Activated B cell treated with CpG ODN at 0.5 μM for 24 hours (primary cell): ENCODE measurements around the gene ZNF341. TPM values are rescaled to one million over a fixed set of nuclear protein-coding genes. Genes with fewer than 3 reads are reported as not detected.

ENCODE experiments used
- ATAC-seq: fragments of 200-7000 bp; cut with Tn5 transposase; one replicate; pipeline ENCODE4 v1.10.0; 2021; ENCODE audit warnings: low read depth, mild to moderate bottlenecking, moderate library complexity
- CTCF ChIA-PET: fragments of 350-600 bp; sonication (Branson Sonifier 250); formaldehyde crosslinking; loops from one replicate; lab custom pipeline; 2021; ENCODE audit warnings: antibody characterized with exemption; lab: Charles Lee
- POLR2A ChIA-PET: fragments of 350-600 bp; sonication (Branson Sonifier 250); formaldehyde crosslinking; loops from one replicate; lab custom pipeline; 2021; ENCODE audit warnings: antibody characterized with exemption; lab: Charles Lee
- DNase-seq: peaks from one replicate; pipeline ENCODE4 v3.0.0; 2022
- H3K27ac Mint-ChIP-seq: one replicate; pipeline ENCODE4 v1.8.0; 2020; ENCODE audit warnings: mixed read lengths
- H3K27me3 Mint-ChIP-seq: one replicate; pipeline ENCODE4 v1.8.0; 2021; ENCODE audit warnings: mixed read lengths
- H3K36me3 Mint-ChIP-seq: one replicate; pipeline ENCODE4 v1.8.0; 2021; ENCODE audit warnings: low read depth, mixed read lengths
- H3K4me1 Mint-ChIP-seq: one replicate; pipeline ENCODE4 v1.8.0; 2021; ENCODE audit warnings: mixed read lengths
- H3K4me3 Mint-ChIP-seq: one replicate; pipeline ENCODE4 v1.8.0; 2020; ENCODE audit warnings: mild to moderate bottlenecking, mixed read lengths
- H3K9me3 Mint-ChIP-seq: one replicate; pipeline ENCODE4 v1.8.0; 2020; ENCODE audit warnings: mixed read lengths
- CTCF ChIP-seq: fragments of 200-600 bp; IDR thresholded peaks from one replicate; pipeline ENCODE4 v1.8.0; 2022; ENCODE audit warnings: antibody characterized with exemption, mild to moderate bottlenecking
- intact Hi-C: fragments of 100-400 bp; cut with micrococcal nuclease; formaldehyde crosslinking; loops from one replicate; pipeline ENCODE4 v1.15.1; 2024
- total RNA-seq: library from RNA; stranded (reverse); gene quantifications from 2 replicates; pipeline ENCODE4 v1.2.3, GENCODE V29; 2022

ZNF341 gene
- total RNA-seq, 1 donor from 2014 or later: 10.1 TPM

GRCh38 chr20:33833333-33833732, 101.5 kb downstream of the ZNF341 start:
- ChIA-PET CTCF (no interaction called here), POLR2A (interaction anchor here (0.6 kb wide), 1 partner anchor 148 kb away, joined by 3 read pairs; no protein-coding TSS in a partner anchor)
- intact Hi-C loops: no loop called here

GRCh38 chr20:33835615-33836172, 103.9 kb downstream of the ZNF341 start:
- Mint-ChIP-seq H3K27ac (no peak overlapping the region), H3K36me3 (peaks cover 59% of the 10 kb centered on the region), H3K9me3 (no peaks in the 10 kb centered on the region), H3K4me3 (no peak overlapping the region), H3K4me1 (peaks cover 70% of the 10 kb centered on the region), H3K27me3 (no peaks in the 10 kb centered on the region)
- no peak for TF ChIP-seq CTCF
- ATAC-seq (no peak), DNase-seq (no peak)
- intact Hi-C loops: no loop called here
- ChIA-PET POLR2A (interaction anchor here (0.6 kb wide), 2 partner anchors 18 to 93 kb away, joined by 3 to 5 read pairs; no protein-coding TSS in a partner anchor), CTCF (no interaction called here)

More at GRCh38 chr20:33833333-33833732, 101.5 kb downstream of the ZNF341 start:
- no peaks in the 10 kb centered on the region for H3K9me3 Mint-ChIP-seq
- H3K27me3 Mint-ChIP-seq: no peaks in the 10 kb centered on the region
- H3K4me1 Mint-ChIP-seq: peaks cover 71% of the 10 kb centered on the region
- H3K27ac Mint-ChIP-seq: no peak overlapping the region
- ATAC-seq (no peak), DNase-seq (no peak)
- H3K4me3 Mint-ChIP-seq: no peak overlapping the region
- no peak for TF ChIP-seq CTCF
- peaks cover 60% of the 10 kb centered on the region for H3K36me3 Mint-ChIP-seq

GRCh38 chr20:33836277-33836676, 104.5 kb downstream of the ZNF341 start:
- ATAC-seq (no peak), DNase-seq (no peak)
- Mint-ChIP-seq H3K9me3 (no peaks in the 10 kb centered on the region), H3K36me3 (peaks cover 61% of the 10 kb centered on the region), H3K4me1 (peaks cover 76% of the 10 kb centered on the region), H3K27me3 (no peaks in the 10 kb centered on the region), H3K27ac (no peak overlapping the region), H3K4me3 (no peak overlapping the region)
- intact Hi-C loops: no loop called here
- no peak for TF ChIP-seq CTCF
- ChIA-PET POLR2A (interaction anchor here (0.6 to 1.2 kb wide), 2 partner anchors 276 to 278 kb away, joined by 4 to 16 read pairs; partner anchors contain the start of gene EIF2S2), CTCF (no interaction called here)

- ChIA-PET CTCF (no interaction called here), POLR2A (interaction anchor here (0.7 to 1.2 kb wide), 2 partner anchors 104 to 275 kb away, joined by 3 to 4 read pairs; partner anchors contain the start of gene EIF2S2)
- intact Hi-C loops: no loop called here
- H3K9me3 Mint-ChIP-seq: no peaks in the 10 kb centered on the region
- peaks cover 55% of the 10 kb centered on the region for H3K36me3 Mint-ChIP-seq
- no peak for TF ChIP-seq CTCF
- H3K4me3 Mint-ChIP-seq: peak overlapping the region; percentile 32
- peaks cover 81% of the 10 kb centered on the region for H3K4me1 Mint-ChIP-seq
- no peak for ATAC-seq
- peak overlapping the region; percentile 61 for H3K27ac Mint-ChIP-seq
- no peaks in the 10 kb centered on the region for H3K27me3 Mint-ChIP-seq
- DNase-seq: no peak
Observed at GRCh38 chr20:33837096-33837830, 105.5 kb downstream of the ZNF341 start.
